ENCODE data around the gene ABHD16A.
A peak's percentile ranks its signal among the peaks of the same experiment; 100 is the strongest.

The ABHD16A gene

GRCh38 chr6:31702819-31703716 lies at the start of gene ABHD16A:
Gene ABHD16A, minus strand, starts transcription at chr6:31703324. Its CDS starts 43 bp downstream, at chr6:31703281.
- peak; percentile 94 for DNase-seq

GRCh38 chr6:31752739-31753319 lies 49.7 kb upstream of the ABHD16A start:
- DNase-seq = no peak

- no peak for DNase-seq
Observed at GRCh38 chr6:31750411-31751022, 47.4 kb upstream of the ABHD16A start.

- DNase-seq = no peak
Observed at GRCh38 chr6:31749301-31750036, 46.3 kb upstream of the ABHD16A start.

GRCh38 chr6:31744422-31744821 lies 41.3 kb upstream of the ABHD16A start:
- no peak for DNase-seq

GRCh38 chr6:31742894-31743293 lies 39.8 kb upstream of the ABHD16A start:
- no peak for DNase-seq

- DNase-seq = no peak
Observed at GRCh38 chr6:31741815-31742214, 38.7 kb upstream of the ABHD16A start.

- no peak for DNase-seq
Observed at GRCh38 chr6:31740397-31741223, 37.5 kb upstream of the ABHD16A start.

- peak; percentile 97 for DNase-seq
Observed at GRCh38 chr6:31739639-31740396, 36.7 kb upstream of the ABHD16A start, which contains the start of gene MSH5. Gene MSH5, plus strand, starts transcription at chr6:31740005. Its CDS starts 462 bp downstream, at chr6:31740467.

- peak; percentile 48 for DNase-seq
Observed at GRCh38 chr6:31737991-31738979, 35.2 kb upstream of the ABHD16A start.

GRCh38 chr6:31737315-31737990 lies 34.3 kb upstream of the ABHD16A start:
- no peak for DNase-seq

- no peak for DNase-seq
Observed at GRCh38 chr6:31736768-31737314, 33.7 kb upstream of the ABHD16A start.

- peak; percentile 56 for DNase-seq
Observed at GRCh38 chr6:31736021-31736767, 33.1 kb upstream of the ABHD16A start, which contains the start of gene CLIC1. Gene CLIC1, minus strand, starts transcription at chr6:31736530. Its CDS starts 230 bp downstream, at chr6:31736300.

- DNase-seq = no peak
Observed at GRCh38 chr6:31734821-31735406, 31.8 kb upstream of the ABHD16A start.

- no peak for DNase-seq
Observed at GRCh38 chr6:31734247-31734820, 31.2 kb upstream of the ABHD16A start.

- DNase-seq = no peak
Observed at GRCh38 chr6:31733734-31734133, 30.6 kb upstream of the ABHD16A start.

- DNase-seq = no peak
Observed at GRCh38 chr6:31732029-31732428, 28.9 kb upstream of the ABHD16A start.
